CD4-positive, alpha-beta T cell treated with Interleukin-17A for 4 hours (primary cell): ENCODE measurements around the gene DYNC2LI1.
"Not testable (repeated sequence)": the region's sequence is repeated elsewhere in the genome, so short reads cannot be mapped to it uniquely, and the experiment has no call there.

Source experiments
- DNase-seq: peaks from one replicate; pipeline ENCODE4 v3.0.0-alpha.2; 2020; ENCODE audit warnings: mixed read lengths

The DYNC2LI1 gene

DNA sequence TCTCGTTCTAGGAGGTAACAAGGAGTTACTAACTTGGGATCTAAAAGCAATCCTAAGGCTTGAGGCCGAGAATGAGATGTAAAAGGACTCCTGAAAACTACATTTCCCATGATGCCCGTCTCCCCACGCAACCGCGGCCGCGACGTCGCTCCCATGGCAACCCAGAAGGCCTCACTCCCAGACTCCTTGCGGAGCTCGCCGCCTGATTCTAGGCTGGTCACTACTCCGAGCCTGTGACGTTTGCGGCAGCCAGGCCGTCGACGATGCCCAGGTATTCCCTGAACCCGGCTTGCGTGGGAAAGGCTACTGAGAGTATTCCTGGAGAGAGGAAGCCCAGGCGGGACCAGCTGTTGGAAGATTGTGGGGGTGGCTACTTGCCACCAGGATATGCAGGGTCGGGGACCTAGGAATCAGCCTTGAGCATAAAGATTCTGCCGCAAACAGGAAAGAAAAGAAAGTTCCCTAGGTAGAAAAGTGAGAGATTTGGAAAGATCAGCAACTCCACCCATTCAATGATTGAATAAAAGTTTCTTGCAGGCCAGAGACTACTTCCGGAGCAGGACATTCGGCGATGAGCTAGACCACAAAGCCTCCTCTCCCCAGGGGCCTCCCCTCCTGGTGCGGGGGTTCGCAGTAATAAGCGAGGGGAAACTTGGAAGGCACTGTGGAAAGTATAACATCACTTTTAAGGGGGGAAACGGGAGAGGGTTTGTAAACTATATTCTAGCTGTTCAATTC, at the start of gene DYNC2LI1:
DYNC2LI1 (plus strand) TSS at position 164 of the 738 bp plus-strand sequence; CDS start at position 264, 100 bp downstream.
- DNase-seq = peak; percentile 80

DNA sequence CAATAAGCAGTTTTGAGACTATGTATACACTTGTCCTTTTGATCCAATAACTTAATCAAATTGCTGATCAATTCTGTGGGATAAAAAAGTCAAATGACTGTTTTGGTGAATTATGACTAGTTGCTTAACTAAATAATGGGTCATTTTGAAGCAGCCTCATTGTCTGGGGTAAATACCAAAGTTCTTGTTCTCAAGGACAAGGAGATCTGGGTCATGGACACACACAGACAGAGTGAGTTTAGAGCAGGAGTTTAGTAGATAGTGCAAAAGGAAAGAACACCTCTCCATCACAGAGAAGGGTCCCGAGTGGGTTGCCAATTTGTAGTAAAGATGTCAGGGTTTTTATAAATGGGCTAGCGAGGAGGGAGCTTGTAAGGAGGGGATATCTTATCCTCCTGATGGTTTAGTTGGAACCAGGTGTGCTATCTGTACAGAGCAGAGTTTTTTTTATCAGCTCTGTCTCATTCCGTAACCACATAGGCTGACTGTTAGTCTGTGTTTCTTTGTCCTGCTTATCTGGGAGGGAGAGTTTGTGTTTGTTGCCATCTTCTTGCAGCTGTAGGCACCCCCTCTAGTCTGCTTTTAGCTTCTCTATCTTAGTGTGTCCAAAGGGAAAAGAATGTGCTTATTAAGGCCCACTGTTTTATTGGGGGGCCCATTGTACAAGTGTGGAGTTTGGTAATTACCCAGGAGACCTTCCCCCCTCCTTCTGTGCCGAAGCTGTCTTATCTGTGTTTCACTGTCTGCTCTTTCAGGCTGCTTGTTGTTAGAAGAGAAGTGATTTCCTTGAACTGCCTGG, 48.9 kb upstream of the DYNC2LI1 start:
- no peak for DNase-seq

DNA sequence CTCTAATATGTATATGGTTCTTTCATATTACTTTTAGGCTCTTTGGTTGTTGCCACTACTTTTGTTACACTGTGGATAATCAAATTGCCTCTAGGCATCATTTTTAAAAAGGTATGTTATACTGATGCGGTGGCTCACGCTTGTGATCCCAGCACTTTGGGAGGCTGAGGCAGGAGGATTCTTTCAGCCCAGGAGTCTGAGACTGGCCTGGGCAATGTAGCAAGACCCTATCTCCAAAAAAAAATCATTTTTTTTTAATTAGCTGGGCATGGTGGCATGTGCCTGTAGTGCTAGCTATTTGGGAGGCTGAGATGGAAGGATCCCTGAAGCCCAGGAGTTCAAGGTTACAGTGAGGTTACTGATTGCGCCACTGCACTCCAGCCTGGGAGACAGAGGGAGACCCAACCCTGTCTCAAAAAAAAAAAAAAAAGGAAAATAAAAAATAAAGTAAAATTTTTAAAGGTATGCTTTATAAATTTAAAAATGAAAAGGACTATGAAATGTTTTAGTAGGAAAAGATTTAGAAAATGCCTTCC, 48.1 kb upstream of the DYNC2LI1 start:
- no peak for DNase-seq

DNA sequence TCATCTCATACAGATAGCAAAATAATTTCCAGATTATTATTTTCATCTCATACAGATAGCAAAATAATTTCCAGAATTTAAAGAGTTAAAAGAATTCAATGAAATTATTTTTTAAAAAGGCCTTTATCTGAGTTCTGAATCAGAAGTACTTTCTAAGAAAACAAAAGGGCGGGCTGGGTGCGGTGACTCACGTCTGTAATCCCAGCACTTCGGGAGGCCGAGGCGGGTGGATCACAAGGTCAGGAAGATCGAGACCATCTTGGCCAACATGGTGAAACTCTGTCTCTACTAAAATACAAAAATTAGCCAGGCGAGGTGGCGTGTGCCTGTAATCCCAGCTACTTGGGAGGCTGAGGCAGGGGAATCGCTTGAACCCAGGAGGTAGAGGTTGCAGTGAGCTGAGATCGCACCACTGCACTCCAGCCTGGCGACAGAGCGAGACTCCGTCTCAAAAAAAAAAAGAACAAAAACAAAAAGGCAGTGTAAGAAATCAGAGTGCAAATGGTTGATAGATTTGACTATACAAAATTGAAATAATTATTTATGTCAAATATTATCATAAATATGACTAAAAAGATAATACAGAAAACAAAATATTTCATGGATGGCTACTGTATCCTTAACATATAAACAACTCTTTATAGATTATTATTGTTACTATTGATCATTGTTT, 46.7 kb upstream of the DYNC2LI1 start:
- DNase-seq = not testable (repeated sequence)

DNA sequence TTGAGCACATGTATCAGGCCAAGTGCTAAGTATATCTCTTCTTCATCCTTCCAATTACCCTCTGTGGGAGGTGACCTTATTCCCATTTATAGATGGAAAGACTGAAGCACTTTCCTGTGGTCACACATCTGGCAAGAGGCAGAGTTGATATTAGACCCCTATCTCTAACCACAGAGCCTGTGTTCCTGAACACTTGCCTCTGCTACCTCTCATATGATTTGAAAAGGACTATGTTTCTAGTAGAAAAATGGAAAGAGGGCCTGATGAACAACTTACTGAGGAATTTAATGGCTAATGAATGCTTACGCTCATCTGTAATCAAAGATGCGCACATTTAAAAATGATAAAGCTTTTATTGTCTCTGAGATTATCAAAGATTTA, 46.2 kb upstream of the DYNC2LI1 start:
- no peak for DNase-seq

DNA sequence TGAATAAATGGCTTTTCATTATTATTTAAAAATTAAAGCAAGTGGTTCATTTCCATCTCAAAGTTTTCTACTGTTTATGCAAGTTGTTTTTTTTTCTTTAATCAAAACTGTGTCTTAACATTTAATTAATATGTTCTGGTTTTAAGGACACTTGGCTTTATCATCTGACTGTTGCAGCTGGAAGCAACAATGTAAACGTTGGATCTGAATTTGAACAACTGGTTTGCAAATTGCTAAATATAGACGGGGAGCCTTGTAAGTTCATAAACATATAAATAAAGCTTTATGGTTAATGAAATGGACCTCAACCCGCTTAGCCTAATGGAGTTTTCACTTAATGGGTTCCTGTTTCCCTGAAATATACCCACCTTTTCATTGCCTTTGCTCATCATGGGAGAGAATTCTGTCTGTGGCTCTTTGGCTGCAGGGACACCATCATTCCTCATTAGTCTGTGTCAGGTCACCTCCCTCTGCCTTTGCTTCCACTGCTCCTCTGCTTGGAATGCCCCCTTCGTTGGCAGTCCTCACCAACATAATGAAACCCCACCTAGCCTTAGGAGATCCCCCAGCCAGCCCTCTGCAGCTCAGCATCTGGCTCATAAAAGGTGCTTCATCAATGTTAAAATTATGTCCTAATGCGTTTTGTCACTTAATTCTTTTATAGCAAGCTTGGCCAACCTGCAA, 44.2 kb upstream of the DYNC2LI1 start:
- DNase-seq = no peak

DNA sequence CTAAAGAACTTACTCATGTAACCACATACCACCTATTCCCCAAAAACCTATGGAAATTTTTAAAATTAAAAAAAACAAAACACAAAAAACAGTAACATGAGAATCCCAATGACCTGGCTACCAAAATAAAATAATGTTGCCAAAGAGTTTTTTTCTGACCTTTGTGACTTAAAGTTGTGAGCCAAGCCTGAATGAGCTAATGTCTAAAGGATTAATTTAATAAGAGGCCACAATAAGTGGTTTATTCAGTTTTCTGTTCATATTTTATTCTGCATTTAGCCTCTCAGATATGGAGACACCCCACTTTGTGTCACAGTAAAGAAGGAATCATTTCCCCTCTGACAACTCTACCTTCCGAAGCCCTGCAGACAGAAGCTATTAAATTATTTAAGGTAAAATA, 42.6 kb upstream of the DYNC2LI1 start:
- DNase-seq = no peak

DNA sequence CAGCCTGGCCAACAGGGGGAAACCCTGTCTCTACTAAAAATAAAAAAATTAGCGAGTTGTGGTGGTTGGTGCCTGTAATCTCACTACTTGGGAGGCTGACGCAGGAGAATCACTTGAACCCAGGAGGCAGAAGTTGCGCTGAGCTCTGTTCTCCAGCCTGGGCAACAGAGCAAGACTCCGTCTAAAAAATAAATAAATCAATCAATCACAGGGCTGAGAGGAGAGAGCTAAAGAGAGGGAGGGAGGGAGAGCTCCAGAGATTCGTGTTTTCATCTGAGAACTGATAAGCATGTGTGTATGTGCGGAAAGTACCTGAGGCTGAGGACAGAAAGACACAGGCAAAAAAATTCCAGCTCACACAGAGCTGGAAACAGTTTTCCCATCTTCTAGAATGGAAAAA, 37.2 kb upstream of the DYNC2LI1 start:
- no peak for DNase-seq

DNA sequence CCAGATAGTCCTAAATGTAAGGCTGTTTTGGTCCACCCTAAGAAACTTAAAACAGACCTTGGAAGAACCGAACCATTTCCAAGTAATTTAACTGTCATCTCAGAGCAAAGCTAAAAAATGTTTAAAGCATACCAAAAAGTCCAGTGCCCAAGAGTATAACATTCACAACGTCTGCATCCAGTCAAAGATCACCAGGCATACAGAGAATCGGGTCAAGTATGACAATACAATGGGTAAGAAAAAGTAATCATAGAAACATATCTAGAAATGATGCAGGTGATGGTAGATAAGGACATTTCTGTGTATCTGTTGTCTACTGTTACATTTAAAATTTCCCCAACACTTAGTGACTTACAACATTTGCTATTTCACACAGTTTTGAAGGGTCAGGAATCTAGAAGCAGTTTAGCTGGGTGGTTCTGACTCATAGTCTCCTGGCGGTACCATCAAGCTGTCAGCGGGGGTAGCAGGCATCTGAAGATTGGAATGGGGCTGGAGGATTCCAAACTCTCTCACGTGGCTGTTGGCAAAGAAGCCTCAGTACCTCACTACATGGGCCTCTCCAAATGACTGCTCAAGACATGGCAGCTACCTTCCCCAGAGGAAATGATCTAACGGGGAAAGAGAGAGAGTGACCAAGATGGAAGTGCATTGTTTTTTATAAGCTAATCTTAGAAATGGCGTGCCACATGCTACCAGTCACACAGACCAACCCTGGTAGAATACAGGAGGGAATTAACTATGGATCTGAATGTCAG, 36.6 kb upstream of the DYNC2LI1 start:
- no peak for DNase-seq

DNA sequence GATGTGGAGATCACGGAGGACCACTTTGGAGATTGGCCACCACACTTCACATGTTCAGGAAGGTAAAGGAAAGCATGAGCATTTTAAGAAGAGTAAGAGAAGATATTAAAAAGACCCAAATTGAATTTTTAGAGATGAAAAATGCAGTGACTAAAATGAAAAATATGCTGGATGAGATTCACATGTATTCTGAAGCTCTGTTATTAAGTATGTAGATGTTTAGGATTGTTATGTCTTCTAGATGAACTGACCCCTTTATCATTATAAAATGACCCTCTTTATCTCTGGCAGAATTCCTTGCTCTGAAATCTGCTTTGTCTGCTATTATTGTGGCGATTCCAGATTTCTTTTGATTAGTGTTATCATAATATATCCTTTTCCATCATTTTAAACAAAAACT, 36.0 kb upstream of the DYNC2LI1 start:
- DNase-seq = no peak

DNA sequence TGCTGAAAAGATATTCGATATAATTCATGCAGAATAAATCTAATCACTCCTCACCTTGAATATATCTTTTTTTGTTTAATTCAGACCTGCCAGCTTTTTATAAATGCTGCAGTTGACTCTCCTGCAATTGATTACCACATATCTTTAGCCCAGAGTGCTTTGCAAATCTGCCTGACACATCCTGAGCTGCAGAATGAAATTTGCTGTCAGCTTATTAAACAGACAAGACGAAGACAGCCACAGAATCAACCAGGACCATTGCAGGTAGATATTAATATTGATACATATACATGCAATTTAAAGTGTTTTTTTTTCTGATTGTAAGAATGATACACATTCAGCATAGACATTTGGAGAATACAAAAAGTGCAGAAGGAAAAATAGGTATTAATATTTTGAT, 35.6 kb upstream of the DYNC2LI1 start:
- DNase-seq = no peak

DNA sequence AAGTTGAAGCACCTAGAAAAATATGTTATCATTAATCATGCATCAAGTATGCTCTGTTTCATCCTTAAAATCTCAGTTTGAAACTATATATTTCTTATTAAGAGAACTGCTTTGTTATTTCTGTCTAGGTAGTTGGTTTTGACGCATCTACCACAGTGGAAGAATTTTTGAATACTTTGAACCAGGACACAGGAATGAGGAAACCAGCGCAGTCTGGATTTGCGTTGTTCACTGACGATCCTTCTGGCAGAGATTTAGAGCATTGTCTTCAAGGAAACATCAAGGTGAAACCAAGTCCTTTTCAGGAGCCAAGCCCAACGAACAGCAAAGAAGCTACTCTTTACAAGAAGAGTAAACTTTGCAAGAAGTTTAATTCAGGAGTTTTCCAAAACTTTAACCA, 30.1 kb upstream of the DYNC2LI1 start:
- no peak for DNase-seq

DNA sequence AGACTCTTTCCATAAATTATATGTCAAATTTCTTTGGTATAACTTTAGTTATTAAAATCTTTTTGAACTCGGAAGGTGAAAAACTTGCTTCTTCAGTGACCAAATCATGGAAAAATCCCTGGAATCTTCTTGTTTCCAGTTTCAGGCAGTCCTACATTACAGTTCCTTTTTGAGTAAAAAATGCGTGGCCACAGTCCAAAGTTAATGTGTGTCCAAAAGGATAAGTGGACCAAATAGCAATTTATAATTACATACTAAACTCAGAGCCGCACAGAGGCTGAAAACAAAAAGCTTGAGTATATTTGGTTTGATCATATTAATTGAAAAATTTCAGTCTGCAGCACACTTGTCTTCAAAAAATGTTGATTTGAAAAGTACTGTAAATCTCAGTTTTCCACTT, 28.4 kb upstream of the DYNC2LI1 start:
- no peak for DNase-seq

DNA sequence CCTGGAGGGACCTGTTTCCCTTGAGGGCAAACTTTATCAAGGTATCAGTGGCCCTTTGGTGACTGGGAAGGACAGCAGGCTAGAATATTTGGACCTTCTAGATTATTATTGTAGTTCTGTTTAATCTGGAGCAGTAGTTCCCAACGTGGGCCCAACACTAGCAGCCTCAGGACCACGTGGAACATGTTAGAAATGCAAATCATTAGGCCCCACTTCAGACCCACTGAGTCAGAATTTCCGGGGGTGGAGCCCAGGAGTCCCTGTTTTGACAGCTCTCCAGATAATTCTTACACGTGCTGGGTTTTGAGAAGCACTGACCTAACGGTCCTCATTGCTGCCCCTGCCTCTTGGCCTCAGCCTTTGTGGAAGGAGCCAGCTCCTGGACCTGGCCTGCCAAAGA, 25.5 kb upstream of the DYNC2LI1 start:
- DNase-seq = no peak

DNA sequence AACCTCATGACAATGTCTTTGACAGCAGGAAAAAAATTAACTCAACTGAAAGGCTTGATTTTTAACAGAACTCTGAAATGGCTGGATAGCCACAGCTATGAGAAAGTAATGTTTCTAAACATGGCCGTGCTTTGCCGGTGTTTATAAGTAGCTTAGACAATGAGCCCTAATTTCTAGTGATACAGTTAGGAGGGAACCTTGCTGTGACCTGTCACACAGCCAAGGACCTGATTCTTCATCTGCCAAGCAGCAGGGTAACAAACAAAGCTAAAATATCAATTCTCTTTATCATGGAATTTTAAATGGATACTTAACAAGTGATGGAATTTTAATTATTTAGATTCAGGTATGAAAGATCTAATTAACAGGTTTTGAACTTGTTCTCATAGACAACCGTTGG, 24.3 kb upstream of the DYNC2LI1 start:
- DNase-seq = no peak

DNA sequence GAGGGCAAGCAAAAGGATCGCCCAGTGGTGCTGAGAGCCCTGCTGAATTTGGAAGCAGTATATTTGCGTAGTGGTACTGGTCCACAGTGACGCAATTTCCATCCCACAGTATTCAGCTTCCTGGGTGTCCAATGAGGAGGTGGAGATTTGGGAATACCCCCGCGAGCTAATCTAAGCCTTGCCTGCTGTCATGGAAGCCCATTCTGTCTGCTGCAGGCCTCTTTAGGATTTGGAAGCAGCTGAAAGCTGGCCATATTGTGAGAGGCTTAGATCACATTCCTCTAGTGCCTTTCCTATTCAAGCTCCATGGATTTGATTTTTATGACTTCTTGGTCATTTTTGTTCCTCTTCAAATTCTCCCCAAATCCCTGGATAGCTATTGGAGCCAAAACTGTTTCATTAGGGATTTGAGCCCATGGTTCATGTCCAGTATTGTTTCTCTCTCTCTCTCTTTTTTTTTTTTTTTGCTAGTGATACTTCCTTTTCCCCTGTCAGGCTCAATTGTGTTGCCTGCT, 22.3 kb upstream of the DYNC2LI1 start:
- DNase-seq = no peak

DNA sequence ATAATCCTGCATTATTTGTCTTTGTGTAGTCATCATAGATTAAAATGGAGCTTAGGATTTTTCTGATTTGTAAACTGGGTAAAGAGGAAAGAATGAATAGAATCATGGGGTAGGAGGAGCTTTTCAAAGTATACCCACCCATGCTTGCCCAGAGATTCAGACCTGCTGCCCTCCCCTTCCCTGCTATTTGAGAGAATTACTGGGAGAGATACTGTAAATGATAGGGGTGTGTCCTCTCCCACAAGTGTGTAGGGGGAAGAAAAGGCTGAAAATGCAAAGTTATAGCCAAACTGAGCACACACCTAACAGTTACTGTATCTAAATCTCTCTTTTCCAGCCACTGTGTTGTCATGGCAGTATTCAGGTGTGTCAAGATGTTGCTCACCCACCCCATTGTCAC, 21.5 kb upstream of the DYNC2LI1 start:
- no peak for DNase-seq

DNA sequence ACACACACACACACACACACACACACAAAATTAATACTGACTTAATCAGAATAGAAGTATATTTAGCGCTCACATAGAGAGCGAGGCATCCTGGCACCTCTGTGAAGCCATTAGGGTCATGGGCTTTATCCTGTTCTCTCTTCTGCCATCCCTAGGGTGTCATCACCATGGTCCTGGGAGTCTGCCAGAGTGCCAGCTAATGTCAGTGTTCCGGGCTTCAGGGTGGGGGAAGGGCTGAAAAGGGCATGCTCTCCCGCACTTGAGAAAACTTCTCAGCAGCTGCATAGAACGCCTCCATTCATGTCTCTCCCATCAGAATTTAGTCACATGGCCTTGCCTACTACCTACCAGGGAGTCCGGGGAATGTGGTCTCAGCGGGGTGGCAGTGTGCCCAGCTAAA, 19.7 kb upstream of the DYNC2LI1 start:
- DNase-seq = no peak

DNA sequence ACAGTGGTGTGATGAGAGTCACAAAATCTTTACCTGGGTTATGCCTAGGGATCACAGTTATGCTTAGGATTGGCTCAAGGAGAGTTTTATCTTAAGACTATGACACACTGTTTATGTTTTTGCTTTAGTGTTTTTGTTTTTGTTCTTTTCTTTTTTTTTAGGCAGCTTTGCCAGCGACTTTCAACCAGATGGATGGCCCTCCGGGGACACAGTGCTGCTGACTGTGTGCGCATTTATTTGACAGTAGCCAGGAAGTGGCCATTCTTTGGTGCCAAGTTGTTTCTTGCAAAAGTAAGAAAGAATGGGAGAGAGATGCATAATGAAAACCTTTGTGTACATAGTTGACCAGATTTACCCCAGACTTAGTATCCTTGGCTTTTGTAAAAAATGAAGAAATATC, 15.1 kb upstream of the DYNC2LI1 start:
- DNase-seq = no peak

DNA sequence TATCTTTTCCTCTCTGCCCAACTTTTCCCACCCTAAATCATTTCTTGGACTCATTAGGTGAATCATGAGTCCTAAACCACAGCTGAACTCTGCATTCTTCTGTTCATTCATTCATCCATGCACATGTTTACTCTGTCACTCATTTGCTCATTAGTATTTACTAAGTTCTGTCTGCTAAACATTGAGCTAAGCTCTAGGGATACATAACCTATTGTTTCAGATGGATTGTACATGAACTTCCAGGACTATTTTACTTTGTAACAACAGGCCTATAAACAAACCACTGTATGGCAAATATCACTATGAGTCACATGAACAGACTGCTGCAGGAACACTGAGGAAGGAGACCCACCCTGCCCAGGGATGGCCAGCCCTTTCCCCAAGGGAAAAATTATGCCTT, 14.6 kb upstream of the DYNC2LI1 start:
- DNase-seq = no peak

DNA sequence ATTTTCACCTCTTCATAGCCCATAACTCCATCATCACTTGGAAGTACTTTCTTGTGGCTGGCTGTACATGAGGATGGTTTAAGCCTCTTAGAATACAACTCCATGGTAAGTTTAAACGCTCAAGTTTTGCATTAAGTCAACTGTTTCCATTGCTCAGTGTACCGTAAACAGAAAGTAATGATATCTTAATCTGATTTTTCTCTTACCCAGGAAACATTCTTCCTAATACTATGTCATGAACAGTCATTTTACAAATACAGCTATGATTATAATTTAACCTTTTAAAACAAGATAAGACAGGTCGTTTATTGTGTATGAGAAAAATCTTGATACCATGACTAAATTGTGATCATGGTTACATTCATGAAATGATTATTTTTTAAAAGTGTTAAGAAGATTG, 11.6 kb upstream of the DYNC2LI1 start:
- DNase-seq = no peak

DNA sequence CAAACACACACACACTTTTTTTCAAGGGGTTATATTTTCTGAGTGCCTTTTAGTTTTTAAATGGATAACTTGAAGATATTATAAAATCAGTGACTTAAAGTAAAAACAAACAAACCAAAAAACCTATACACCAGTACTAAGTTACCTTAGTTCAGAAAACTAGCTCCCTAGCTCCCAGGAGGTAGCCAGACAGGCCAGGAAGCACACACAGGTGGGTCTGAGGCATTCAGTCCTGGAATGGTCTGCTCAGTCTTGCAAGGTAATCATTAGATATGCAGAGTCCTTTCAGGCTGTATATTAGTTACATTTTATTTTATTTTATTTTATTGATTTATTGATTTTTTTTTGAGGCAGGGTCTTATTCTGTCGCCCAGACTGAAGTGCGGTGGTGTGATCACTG, 10.7 kb upstream of the DYNC2LI1 start:
- DNase-seq = no peak
